GM21825 (cell line): ENCODE measurements around the gene CLPTM1L.
A peak's percentile ranks its signal among the peaks of the same experiment; 100 is the strongest.
"Not testable (repeated sequence)": the region's sequence is repeated elsewhere in the genome, so short reads cannot be mapped to it uniquely, and the experiment has no call there.

Source experiments
- ATAC-seq: cut with Tn5 transposase; IDR thresholded peaks from one replicate; pipeline ENCODE4 v1.9.1; 2021; ENCODE audit warnings: mild to moderate bottlenecking, moderate library complexity; ENCODE audit not compliant: unreplicated experiment

CLPTM1L gene

GRCh38 chr5:1362242-1363015 lies 17.5 kb upstream of the CLPTM1L start:
- no peak for ATAC-seq

DNA sequence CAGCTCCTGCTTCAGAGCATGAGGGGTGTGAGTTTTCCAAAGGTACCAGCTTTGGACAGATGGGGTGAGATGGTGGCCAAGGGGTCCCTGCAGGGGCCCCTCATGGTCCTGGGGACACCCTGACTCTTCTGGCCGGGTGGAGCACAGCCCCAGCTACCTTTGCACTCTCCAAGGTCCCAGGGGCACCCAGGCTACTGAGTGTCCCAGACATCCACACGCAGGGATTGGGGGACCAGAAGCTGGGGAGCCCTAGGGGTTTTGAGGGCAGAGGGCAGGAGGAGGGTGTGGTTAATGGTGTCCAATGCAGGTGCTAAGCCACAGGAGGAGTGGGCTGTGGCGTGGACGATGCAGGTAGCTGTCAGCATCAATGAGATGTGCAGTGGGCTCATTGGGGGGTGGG lies 16.0 kb upstream of the CLPTM1L start:
- ATAC-seq, result no peak

- not testable (repeated sequence) for ATAC-seq
These were observed 15.5 kb upstream of the CLPTM1L start for GRCh38 chr5:1360367-1360766.

GRCh38 chr5:1359713-1360112 lies 14.8 kb upstream of the CLPTM1L start:
- no peak for ATAC-seq

DNA sequence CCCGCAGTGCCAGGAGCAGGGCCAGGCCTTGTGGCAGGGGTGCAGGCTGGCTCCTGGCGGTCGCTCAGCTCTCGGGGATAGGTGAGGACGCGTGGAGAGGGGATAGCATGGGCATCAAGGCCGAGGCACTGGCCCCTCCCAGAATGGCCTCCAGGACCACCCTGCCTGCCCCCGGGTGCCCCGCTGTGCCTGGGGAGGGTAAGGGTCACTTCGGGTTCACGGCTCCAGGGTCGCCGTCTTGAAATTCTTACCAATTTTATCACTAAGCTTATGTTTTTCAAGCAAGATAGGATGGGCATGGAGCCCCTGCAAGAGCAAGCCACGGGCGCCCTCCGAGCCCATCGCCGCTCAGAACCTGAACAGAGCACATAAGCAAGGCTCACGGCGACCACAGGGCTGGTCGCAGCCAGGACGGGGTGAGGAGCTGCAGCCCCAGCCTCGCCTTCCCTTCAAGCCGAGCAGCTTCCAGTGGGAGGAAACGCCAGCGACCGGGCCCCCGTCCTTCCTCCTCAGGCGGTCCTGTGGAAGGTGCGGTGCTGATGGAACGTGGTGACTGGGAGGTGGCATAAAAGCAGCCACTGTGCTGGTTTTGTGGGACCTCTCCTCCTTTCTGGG lies 14.2 kb upstream of the CLPTM1L start:
- ATAC-seq, result no peak

- ATAC-seq, result no peak
These were observed 13.8 kb upstream of the CLPTM1L start for GRCh38 chr5:1358726-1359025.

DNA sequence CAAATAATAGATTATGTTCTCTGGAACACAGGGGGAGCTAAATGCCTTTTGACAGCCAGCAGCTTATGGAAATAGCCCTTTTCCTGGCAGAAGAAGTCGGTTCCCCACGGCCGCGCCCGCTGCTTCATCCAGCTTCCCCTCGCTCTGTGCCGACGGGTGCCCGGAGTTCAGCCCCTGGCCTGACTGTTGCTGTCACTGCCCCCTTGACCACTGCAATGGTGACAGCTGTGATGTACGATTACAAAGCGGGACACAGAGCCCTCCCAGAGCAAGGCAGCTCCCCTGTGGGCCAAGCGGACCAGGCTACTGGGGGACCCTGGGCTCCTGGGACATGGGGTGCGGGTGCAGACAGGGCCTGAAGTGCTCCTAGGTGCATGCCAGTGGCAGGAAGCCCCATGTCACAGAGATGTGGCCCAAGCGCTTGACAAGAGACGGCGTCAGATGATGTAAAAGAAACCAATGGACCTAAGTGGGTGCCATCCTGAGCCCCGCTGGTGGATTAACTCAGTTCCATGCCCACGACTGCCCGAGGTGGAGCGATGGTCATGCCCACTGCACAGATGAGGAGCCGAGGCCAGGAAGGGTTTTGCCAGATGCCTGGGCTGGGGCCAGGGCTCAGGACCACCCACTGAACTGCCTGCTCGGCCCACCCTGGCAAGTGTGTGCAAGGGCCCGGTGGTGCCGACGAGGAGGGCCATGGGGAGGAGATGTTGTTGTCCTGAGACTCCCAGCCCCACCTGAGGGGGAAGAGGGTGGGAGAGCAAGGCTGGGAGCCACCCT lies 13.2 kb upstream of the CLPTM1L start:
- no peak for ATAC-seq

DNA sequence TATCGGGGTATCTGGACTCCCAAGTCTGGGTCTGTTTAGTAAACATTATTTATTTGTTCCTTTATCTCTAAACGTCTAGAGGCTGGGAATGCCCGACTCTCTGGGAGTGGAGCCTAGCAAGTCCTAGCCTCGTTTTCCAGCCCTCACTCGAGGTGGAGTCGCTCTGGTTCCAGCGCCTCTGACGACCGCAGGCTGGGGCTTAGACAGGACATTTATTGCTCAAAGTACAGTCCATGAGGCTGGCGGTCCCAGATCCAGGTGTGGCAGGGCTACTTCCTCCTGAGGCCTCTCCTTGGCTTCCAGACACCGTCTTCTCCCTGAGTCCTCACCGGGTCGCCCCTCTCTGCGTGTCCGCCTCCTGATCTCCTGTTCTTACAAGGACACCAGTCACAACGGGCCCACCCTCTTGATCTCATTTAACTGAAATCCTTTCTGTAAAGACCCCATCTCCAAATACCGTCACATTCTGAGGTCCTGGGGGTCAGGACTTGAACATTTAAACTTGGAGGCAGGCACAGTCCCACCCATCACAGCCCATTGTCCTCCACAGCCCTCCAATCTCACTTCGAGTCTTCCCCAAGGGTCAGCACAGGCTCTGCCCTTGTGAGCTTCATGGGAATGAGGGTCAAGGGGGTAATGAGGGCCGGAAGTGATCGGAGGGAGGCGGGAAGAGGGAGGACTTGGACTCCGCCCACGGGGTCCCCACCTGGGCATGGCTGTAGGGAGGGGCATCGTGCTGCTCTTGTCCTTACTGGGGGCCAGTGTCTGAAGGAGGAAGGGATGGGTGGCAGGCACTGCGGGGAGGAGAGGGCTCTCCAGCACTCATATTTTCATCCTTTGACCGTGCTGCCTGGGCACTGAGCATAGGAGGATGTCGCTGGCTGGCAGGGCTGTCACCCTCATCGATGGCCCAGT lies 12.2 kb upstream of the CLPTM1L start:
- ATAC-seq, result no peak

DNA sequence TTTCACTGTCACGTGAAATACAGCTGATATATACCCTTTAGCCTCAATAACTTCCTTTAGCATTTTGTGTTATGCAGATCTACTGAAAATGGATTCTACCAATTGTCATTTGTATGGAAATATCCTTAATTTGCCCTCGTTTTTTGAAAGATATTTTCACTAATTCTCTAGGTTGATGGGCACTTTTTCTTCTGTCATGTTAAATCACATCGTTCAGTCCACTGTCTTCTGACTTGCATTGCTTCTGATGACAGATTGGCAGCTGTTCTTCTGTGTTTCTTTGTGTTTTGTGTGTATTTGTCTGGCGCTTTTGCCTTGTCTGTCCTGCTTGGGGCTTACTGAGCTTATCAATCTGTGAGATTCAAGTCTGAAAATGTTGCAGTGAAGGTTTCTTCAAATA lies 9.7 kb upstream of the CLPTM1L start:
- no peak for ATAC-seq

DNA sequence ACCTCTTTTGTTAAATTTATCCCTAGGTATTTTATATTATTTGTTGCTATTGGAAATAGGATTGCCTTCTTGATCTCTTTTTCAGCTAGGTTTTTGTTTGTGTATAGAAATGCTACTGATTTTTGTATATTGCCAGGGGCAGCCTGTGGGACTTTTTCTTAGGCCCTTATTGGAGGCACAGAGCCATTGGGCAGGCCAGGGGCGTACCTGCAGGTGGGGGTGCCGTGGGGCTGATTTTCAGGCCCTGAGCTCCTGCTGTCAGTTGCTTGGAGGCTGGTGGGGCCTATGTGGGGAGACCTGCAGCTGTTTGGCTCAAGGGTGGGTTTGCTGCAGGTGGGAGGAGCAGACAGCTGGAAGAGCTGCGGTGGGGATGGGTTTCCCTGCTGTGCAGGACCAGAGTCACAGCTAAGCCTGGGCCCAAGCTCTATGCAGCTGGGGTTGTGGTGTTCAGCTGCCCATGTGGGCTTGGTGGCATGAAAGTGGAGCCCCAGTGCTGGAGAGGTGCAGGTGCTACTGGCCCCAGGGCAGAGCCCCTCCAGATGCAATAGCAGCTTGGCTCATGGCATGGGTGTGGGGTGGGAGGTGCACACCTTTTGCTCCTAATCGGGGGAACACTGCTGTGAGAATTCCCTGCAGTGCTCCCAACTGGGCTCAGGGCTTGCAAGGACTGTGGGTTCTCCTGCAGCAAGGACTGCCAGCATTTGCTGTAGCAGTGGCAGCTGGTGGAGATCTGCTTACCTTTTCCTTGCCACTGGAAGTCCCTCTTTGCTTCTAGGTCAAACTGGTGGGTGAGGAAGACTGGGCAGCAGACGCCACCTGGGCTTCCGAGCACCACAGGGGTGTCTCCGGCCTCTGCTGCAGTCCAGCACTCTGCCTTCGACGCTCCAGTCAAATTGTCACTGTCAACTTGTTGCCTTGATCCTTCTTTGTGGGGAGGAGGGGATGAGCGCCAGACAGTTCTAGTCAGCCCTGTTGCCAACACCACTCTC lies 7.6 kb upstream of the CLPTM1L start:
- no peak for ATAC-seq

DNA sequence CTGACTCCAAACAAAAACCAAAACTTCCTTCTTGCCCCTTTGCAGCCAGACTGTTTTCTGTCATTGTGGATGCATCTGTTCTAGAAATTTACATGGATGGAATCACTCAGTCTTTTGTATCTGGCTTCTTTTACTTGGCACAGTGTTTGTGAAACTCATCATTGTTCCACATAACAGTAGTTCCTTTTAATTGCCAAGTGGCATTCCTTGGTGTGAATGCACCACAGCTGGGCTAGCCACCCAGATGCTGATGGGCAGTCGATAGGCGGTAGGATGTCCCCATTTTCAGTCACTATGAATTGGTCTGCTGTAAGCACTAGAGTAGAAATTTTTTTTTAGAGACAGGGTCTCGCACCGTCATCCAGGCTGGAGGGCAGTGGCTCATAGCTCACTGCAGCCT lies 6.3 kb upstream of the CLPTM1L start:
- ATAC-seq, result no peak

GRCh38 chr5:1349246-1349645 lies 4.3 kb upstream of the CLPTM1L start:
- no peak for ATAC-seq

DNA sequence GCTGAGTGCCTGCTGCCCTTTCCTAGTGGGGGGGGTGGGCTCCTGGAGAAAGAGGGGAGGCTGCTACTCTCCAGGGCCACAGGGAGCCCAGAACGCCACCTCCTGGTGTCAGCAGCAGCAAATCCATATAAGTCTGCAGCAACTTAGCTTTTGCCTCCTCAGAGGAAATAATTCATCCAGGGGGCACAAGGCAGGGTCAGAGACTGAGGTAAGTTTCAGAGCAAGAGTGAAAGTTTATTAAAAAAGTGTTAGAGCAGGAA lies 4.0 kb upstream of the CLPTM1L start:
- ATAC-seq, result no peak

- no peak for ATAC-seq
These were observed 2.7 kb upstream of the CLPTM1L start for GRCh38 chr5:1347571-1347970.

DNA sequence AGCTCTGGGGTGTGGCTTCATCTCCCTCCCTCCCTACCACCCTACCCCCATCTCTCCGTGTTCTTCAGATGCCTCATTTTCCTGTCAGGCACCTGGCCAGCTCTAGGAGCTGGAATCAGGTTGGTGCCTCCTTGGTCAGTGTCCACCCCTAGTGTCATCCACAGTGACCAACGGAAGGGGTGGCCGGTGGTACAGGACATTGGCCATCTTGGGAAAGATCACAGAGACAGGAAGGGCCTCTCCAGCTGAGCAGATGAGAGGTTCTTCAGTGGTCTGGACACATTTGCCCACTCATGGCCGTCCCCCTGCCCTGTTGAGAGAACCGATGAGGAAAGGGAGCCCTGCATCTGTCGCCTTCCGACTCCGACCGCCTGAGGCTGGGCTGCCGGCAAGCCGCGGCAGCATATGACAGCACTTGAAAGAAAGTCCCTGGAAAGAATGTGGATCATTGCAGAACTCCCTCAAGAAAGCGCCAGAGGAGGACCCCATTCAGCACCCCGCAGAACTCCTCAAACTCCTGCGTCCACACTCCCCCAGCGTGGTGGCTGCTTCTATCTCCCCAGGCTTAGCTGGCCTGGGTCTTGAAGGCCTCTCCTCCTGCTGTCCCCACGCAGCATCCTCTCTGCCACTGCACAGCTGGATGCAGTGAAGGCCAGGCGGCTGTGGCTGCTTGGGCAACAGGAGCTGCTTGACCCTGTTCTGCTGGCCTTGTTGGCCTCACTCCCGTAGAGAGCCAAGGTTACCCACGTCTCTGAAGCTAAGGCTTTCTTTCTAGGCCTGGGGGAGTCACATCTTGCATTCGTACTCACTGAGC lies 1.9 kb upstream of the CLPTM1L start:
- no peak for ATAC-seq

- ATAC-seq, result no peak
These were observed 1.2 kb upstream of the CLPTM1L start for GRCh38 chr5:1345876-1346626.

- ATAC-seq, result peak; percentile 10
These were observed 683 bp downstream of the CLPTM1L start for GRCh38 chr5:1343931-1344901.
